WI38 (cell line): Measurements from ENCODE around the gene AFAP1L2.

ENCODE experiments used
- H3K4me3 ChIP-seq: 2 replicates; pipeline ENCODE4 v1.5.1; 2011; ENCODE audit warnings: low read depth, mild to moderate bottlenecking, control low read depth, low read length
- TF ChIP-seq, protein P1 (sequence below): IDR thresholded peaks from 2 replicates; pipeline ENCODE4 v1.5.1; 2012; ENCODE audit warnings: low read depth, mild to moderate bottlenecking, control low read depth, low read length

The AFAP1L2 gene

DNA sequence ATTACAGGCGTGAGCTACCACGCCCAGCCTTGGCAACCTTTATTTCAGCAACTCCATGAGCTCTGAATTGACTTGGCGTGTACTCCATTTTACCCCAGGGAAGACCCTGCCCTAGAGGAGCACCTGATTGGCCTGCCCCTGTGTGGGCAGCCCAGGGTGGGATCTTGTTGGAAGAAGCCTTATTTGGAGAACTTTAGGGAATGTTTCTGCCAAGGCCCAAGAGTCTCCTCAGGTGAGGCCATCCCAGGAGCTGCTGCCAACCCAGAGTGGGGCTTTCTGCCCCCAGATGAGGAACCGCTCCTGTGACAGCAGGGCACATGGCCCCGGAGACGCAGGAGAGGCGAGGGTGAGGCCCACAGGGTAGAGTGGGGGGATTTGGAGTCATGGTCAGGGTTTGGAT, 123.3 kb downstream of the AFAP1L2 start:
- H3K4me3 ChIP-seq = no peak overlapping the region
- TF ChIP-seq, protein P1, sequence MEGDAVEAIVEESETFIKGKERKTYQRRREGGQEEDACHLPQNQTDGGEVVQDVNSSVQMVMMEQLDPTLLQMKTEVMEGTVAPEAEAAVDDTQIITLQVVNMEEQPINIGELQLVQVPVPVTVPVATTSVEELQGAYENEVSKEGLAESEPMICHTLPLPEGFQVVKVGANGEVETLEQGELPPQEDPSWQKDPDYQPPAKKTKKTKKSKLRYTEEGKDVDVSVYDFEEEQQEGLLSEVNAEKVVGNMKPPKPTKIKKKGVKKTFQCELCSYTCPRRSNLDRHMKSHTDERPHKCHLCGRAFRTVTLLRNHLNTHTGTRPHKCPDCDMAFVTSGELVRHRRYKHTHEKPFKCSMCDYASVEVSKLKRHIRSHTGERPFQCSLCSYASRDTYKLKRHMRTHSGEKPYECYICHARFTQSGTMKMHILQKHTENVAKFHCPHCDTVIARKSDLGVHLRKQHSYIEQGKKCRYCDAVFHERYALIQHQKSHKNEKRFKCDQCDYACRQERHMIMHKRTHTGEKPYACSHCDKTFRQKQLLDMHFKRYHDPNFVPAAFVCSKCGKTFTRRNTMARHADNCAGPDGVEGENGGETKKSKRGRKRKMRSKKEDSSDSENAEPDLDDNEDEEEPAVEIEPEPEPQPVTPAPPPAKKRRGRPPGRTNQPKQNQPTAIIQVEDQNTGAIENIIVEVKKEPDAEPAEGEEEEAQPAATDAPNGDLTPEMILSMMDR = no peak

DNA sequence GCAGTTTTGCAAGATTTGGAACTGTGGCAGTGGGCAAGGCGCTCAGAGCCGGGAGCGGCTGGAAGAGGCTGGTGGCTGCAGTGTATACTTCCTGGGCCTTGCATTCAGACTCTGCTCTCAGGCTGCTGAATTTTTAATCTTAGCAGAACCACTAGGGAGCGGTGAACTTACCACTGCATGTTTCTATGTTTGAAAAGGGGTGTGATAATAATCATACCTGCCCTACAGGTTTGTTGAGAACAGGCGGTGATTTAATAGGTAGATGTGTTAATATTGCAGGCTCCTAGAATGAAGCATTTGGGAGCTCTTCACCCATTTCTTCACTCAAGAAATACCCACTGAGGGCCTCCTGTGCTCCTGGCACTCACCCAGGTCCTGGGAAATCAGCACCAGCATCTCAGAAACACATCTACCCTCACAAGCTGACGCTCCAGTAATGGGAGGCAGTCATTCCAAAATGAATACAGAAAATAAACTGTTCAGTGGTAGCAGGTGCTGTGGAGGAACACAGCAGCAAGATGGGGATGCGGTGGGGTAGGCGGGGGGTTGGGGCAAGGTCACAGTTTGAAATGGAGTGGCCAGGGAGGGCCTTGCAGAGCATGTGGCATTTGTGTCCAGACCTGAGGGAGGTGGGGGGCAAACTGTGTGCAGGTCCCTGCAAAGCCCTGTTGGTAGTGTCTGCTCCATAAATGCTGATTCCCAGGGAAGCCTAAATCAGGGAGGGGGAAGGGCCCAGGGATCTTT, 124.2 kb downstream of the AFAP1L2 start:
- TF ChIP-seq, protein P1 = no peak

DNA sequence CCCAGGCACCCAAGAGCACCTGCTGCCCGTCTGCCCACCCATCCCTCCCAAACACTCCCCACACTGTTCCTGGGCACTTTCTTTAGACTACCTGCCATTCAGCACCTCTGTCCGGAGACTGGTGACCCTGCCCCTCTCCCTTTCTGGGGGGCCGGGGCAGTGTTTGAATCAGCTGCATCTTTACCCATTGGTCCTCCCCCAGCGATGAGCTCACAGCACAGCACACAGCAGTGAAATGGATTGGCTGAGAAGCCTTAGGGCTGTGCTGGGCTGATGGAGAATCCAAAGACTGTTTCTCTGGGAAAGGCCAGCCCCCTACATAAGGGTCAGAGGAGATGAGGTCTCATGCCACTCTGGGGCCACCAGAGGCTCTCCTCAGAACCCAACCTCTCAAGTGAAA, 125.0 kb downstream of the AFAP1L2 start:
- TF ChIP-seq, protein P1 = no peak
- H3K4me3 ChIP-seq = no peak overlapping the region

More for the DNA sequence above, 124.2 kb downstream of the AFAP1L2 start:
- H3K4me3 ChIP-seq = no peak overlapping the region

DNA sequence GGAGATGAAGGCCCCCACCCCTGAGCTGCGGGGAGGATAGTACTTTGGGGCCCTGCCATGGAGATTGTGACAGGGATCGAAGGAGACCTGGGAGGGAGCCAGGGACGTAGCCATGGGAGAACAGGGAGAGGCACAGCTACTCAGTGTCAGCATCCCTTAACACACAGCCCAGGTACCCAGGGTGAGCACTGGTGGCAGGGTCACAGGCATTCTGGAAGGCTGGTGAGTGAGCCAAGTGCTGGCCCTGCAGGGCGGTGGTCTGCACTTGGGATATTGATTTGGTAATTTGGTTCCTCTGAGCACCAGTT, 125.5 kb downstream of the AFAP1L2 start:
- TF ChIP-seq, protein P1 = no peak
- H3K4me3 ChIP-seq = no peak overlapping the region

DNA sequence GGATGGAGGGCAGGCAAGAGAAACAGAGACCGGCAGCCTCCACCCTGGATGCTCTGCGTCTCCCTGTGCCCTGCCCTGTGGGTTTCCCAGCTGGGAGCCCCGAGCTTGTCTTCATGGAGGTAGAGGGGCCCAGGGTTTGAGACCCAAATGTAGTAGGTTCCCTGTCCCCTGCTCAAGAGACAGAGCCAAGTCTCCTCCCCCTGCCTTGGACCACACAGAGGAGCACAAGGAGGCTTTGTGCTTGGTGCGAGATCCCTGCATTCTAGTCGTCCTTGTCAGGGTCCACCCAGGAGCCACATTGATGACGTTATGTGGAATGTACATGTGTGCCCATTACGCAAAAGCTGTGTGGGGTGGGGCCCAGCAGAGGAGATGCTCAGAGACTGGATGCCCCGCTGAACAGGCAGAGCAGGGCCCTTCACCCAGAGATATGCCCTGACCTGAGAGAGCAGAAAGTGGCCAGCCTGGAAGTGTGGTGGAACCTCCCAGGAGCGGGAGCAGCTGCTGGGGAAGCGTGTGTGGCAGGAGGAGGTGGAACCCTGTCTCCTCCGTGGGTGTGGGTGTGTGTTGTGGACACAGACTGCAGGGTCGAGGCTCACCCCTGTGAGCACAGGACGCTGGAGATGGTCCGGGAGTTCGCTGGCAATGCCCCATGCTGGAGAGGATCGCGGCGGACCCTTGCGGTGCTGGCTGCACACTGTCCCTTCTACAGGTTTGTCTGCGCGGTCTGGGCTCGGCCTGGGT, 126.0 kb downstream of the AFAP1L2 start:
- TF ChIP-seq, protein P1 = no peak

DNA sequence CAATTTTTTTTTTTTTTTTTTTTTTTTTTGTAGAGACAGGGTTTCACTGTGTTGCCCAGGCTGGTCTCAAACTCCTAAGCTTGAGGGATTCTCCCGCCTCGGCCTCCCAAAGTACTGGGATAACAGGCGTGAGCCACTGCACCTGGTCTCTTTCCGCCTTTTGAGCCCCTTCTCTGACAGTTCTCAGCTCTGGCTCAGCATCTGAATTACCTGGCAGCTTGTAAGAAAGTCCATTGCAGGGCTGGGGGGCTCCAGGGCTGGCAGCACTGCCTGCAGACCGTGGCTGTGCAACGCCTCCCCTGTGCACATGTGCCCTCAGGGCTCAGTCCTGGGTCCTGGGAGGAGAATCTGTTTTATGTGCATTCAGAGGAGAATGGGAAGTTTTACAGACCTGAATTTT, 127.6 kb downstream of the AFAP1L2 start:
- TF ChIP-seq, protein P1 = no peak
- no peak overlapping the region for H3K4me3 ChIP-seq

More for the DNA sequence above, 126.0 kb downstream of the AFAP1L2 start:
- no peak overlapping the region for H3K4me3 ChIP-seq

DNA sequence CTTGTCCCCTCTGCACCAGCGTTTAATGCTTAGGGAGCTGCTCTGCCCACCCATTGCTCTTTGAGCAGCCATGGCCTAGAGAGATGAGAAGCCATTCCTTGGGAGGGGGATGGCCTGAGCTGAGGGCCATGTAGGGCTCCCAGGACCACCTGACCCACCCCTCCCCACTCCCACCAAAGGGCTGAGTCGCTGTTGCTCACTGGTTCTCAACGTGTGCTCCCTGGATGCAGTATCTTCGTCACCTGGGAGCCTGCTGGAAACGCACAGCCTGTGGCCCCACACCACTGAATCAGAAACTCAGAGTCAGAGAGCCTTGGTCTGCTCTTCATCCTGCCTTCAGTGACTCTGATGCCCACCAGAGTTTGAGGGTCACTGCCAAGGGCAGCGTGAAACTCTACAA, 128.2 kb downstream of the AFAP1L2 start:
- TF ChIP-seq, protein P1 = no peak
- no peak overlapping the region for H3K4me3 ChIP-seq
